Measurements from ENCODE around the gene SUPT7L. TPM values are rescaled to one million over a fixed set of nuclear protein-coding genes. Genes with fewer than 3 reads are reported as not detected.

SUPT7L gene
- 10 to 100 TPM; 28.7 to 42.1 (median 31.3) TPM for total RNA-seq
- polyA plus RNA-seq: 10 to 100 TPM; 22.9 to 31.1 (median 30.7) TPM
- long read RNA-seq, donor 1, full-length matches to known transcripts: 5 of 27 reads
- long read RNA-seq, donor 1, partial matches to known transcripts: 22 of 27 reads
- long read RNA-seq, donor 1, other reads (novel, unspliced or antisense): 0 of 27 reads
- long read RNA-seq, donor 2, full-length matches to known transcripts: 4 of 20 reads
- long read RNA-seq, donor 2, partial matches to known transcripts: 7 of 20 reads
- long read RNA-seq, donor 2, other reads (novel, unspliced or antisense): 9 of 20 reads

GRCh38 chr2:27663285-27664153, at the start of gene SUPT7L, which contains the start of gene SLC4A1AP:
SUPT7L (minus strand) TSS chr2:27663614; CDS start chr2:27662192, 1,422 bp downstream.
SLC4A1AP (plus strand) TSS chr2:27663889; CDS start chr2:27663915, 26 bp downstream.
- peak; percentile 91 for DNase-seq
- peak within 1 kb of the TSS; percentile 77 to 96 (median 92) for H3K27ac ChIP-seq
- intact Hi-C loops (cut with DNase I; ENCODE audit: low total_unique reads): no loop called here
- H3K27me3 ChIP-seq (replicated peaks in 1 of 7): no peaks in the 10 kb centered on the region
- peaks cover 29 to 93% (median 54%) of the 10 kb centered on the region in 6 donors for H3K4me1 ChIP-seq
- TF ChIP-seq POLR2AphosphoS5 (IDR thresholded peaks at IDR 0.05) (peak; percentile 76 to 80 (median 79)), CTCF (IDR thresholded peaks at IDR 0.05 in 8 of 11, conservative IDR thresholded peaks at IDR 0.05 in 3 of 11) (peak in 1 of 11 experiments; percentile 5), POLR2A (IDR thresholded peaks at IDR 0.05) (no peak)
- H3K36me3 ChIP-seq: peaks cover 0 to 58% (median 47%) of the 10 kb centered on the region in 6 donors
- WGBS, 5 donors: 0 to 1% (median 0%) methylated on average over 40 to 56 of the region's 56 CpGs
- no peaks in the 10 kb centered on the region for H3K9me3 ChIP-seq
- peak within 1 kb of the TSS; percentile 69 to 97 (median 92) for H3K4me3 ChIP-seq

- H3K4me3 ChIP-seq: no peak overlapping the region
- no peak overlapping the region for H3K27ac ChIP-seq
- TF ChIP-seq CTCF (IDR thresholded peaks at IDR 0.05 in 8 of 11, conservative IDR thresholded peaks at IDR 0.05 in 3 of 11) (no peak), POLR2A (IDR thresholded peaks at IDR 0.05) (no peak), POLR2AphosphoS5 (IDR thresholded peaks at IDR 0.05) (no peak)
- peaks cover 0 to 27% (median 4%) of the 10 kb centered on the region in 7 donors for H3K27me3 ChIP-seq (replicated peaks in 1 of 7)
- DNase-seq: no peak
- WGBS, 5 donors: 88 to 95% (median 93%) methylated on average over 5 of the region's 5 CpGs
- no peaks in the 10 kb centered on the region for H3K36me3 ChIP-seq
- H3K4me1 ChIP-seq: peaks cover 3 to 37% (median 15%) of the 10 kb centered on the region in 6 donors
- intact Hi-C loops (cut with DNase I; ENCODE audit: low total_unique reads): no loop called here
- H3K9me3 ChIP-seq: no peaks in the 10 kb centered on the region
Measured at GRCh38 chr2:27713201-27713600, 49.8 kb upstream of the SUPT7L start.

- peaks cover 3 to 37% (median 15%) of the 10 kb centered on the region in 6 donors for H3K4me1 ChIP-seq
- no peak overlapping the region for H3K4me3 ChIP-seq
- DNase-seq: no peak
- WGBS, 5 donors: 82 to 96% (median 88%) methylated on average over 1 of the region's 1 CpG
- H3K9me3 ChIP-seq: no peaks in the 10 kb centered on the region
- intact Hi-C loops (cut with DNase I; ENCODE audit: low total_unique reads): no loop called here
- H3K36me3 ChIP-seq: no peaks in the 10 kb centered on the region
- H3K27me3 ChIP-seq (replicated peaks in 1 of 7): peaks cover 0 to 27% (median 4%) of the 10 kb centered on the region in 7 donors
- TF ChIP-seq CTCF (IDR thresholded peaks at IDR 0.05 in 8 of 11, conservative IDR thresholded peaks at IDR 0.05 in 3 of 11): no peak
- TF ChIP-seq POLR2AphosphoS5 (IDR thresholded peaks at IDR 0.05): no peak
- no peak for TF ChIP-seq POLR2A (IDR thresholded peaks at IDR 0.05)
- no peak overlapping the region for H3K27ac ChIP-seq
Measured at GRCh38 chr2:27712522-27712921, 49.1 kb upstream of the SUPT7L start.

Data from spleen (tissue), 13 donors.